ENCODE measurements around the gene ARHGEF7.
"Not testable (repeated sequence)": the region's sequence is repeated elsewhere in the genome, so short reads cannot be mapped to it uniquely, and the experiment has no call there.

Gene ARHGEF7

DNA sequence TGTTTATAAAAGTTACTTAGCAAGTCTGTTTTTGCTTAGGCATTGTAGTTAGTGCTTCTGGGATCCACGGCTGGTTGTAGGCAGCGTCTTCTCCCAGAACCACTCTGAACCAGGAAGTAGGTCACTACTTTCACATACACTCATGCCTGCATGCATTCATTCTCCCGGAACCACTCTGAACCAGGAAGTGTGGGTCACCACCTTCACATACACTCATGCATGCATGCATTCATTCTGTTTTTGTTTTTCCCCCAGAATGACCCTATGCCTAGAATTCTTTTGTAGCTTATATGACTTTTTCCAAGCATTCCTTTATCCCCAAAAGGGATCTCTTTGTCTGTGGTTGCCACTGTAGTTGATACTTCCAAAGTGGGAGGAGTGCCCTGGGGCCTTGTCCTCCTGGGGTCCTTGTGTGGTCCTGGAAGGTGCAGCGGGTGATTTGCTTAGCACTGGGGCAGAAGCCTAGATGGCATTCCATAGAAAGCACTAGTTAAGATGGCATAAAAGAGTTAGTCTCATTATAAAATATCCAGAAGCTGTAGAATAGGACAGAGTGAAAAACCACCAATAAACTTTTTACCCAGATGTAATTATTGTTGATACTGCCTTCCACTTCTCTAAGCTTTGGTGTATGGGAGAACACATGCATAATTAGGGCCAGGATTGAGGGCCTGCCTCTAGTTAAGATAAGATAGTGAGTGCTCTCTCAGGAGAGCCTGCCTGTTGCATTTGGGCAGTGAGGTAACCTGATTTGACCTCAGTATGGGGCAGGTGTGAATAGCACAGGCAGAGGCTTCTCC lies 136.7 kb downstream of the ARHGEF7 start:
- no peak overlapping the region for H3K4me3 ChIP-seq (ENCODE audit: low read length)
- DNase-seq (ENCODE audit: low read depth) = peak; percentile 45
- TF ChIP-seq, protein P1, sequence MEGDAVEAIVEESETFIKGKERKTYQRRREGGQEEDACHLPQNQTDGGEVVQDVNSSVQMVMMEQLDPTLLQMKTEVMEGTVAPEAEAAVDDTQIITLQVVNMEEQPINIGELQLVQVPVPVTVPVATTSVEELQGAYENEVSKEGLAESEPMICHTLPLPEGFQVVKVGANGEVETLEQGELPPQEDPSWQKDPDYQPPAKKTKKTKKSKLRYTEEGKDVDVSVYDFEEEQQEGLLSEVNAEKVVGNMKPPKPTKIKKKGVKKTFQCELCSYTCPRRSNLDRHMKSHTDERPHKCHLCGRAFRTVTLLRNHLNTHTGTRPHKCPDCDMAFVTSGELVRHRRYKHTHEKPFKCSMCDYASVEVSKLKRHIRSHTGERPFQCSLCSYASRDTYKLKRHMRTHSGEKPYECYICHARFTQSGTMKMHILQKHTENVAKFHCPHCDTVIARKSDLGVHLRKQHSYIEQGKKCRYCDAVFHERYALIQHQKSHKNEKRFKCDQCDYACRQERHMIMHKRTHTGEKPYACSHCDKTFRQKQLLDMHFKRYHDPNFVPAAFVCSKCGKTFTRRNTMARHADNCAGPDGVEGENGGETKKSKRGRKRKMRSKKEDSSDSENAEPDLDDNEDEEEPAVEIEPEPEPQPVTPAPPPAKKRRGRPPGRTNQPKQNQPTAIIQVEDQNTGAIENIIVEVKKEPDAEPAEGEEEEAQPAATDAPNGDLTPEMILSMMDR (conservative IDR thresholded peaks at IDR 0.05; ENCODE audit: low read length) = no peak

DNA sequence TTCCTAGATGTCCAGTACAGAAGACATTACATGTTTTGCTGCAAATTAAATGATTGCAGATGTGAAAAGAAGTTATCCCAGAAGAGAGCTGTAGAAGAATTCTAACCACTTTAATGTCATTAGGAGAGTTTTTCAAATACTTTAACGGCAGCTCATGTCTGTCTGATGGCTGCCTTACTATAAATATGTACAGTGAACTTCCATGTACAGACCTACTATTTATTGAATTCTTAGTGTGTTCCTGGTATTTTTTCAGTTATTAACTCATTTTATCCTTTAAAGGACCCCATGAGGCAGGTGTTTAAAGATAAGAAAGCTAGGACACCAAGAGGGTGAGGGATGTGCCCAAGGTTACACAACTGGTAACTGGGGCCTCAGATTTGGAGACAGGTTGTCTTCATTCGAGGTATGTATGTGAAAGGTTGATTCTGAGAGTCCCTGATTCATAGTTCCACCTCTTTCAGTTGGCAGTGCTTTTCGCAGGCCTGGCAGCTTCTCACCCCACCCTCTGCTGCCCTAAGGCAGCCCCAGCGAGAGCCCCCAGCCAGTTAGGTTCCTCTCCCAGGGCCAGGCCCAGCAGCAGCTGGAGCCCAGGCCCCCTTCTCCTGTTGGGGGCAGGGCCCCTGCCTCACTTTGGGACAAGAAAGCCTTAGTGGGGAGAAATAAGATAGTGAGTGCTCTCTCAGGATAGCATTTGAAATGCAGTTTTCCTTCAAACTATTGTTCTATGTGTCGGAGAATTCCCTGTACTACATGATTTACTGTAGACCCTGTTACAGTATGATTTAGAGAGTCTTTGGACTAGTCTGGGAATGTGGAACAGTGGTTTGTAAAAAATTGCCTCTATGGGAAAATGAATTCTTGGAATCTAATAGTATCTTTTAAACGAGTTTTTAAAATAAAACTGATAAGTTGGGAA lies 137.6 kb downstream of the ARHGEF7 start:
- peak; percentile 84 for DNase-seq (ENCODE audit: low read depth)
- no peak overlapping the region for H3K4me3 ChIP-seq (ENCODE audit: low read length)
- TF ChIP-seq, protein P1 (conservative IDR thresholded peaks at IDR 0.05; ENCODE audit: low read length) = no peak

DNA sequence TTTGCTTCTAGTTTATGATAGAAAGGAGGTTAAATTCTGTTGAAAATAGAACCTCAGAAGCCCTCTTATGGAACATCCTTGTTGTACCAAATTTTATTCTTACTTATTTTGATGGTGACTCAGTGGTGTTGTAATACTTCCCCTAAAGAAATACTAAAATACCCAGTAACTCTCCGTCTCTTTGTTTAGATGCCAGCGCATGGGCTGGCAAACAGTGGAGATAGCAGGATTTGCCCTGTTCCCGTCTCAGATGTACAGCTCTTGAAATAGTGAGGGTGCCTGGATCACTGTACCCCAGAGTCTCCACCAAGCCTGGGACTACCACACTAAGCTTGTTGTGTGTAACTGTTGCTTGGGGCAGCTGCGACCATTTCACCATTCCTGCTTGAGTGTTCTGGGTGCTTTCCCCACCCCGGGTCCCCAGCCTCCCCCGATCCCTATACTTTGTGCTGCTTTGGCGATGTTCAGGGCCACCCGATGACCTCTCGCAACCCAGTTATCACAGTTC lies 138.3 kb downstream of the ARHGEF7 start:
- DNase-seq (ENCODE audit: low read depth) = peak; percentile 45
- TF ChIP-seq, protein P1 (conservative IDR thresholded peaks at IDR 0.05; ENCODE audit: low read length) = no peak
- H3K4me3 ChIP-seq (ENCODE audit: low read length) = no peak overlapping the region

DNA sequence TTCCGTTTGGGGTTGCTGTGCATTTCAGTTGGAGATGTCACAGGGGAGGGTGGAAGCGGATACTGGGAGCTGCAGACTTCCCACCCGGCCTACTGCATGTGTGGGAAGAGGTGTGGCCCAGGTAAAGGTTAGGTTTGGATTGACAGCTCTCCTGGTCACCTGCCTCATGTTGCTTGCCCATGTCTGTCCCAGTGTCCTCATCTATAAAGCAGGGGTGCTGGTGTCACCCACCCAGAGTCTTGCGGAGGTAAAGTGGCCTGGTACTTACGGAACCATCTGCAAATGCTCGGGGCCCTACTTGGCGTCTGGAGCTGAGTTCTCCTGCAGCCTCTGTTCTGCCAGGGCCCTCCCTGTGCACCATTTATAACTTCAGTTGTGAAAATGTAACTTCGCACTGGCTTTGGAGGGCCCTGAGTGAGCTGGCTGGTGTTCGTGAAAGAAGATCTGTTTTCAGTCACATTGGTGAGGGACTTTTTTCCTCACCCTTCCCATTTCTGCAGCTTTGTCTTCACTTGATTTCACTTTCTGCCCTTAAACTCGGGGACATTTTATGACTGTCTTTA lies 140.2 kb downstream of the ARHGEF7 start:
- TF ChIP-seq, protein P1 (conservative IDR thresholded peaks at IDR 0.05; ENCODE audit: low read length) = no peak
- DNase-seq (ENCODE audit: low read depth) = no peak
- H3K4me3 ChIP-seq (ENCODE audit: low read length) = no peak overlapping the region

DNA sequence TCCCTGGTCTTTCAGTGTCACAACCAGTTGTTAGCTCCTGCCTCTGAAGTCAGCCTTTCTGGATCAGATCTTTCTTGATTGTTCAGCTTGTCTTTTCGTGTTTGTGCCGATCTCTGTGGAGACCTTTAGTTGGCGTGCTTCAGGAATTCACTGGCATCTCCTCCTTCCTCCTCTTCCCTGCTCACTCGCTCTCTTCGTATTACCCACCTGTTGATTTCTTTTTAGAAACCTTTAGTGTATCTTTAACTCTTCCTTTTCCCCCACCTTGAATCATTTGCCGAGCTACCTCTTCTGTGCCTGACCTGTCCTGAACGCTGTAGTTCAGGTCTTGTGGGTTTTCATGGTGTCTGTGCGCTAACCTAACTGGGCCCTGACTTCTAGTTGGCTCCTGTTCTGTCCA lies 141.3 kb downstream of the ARHGEF7 start:
- TF ChIP-seq, protein P1 (conservative IDR thresholded peaks at IDR 0.05; ENCODE audit: low read length) = no peak
- no peak overlapping the region for H3K4me3 ChIP-seq (ENCODE audit: low read length)
- no peak for DNase-seq (ENCODE audit: low read depth)

DNA sequence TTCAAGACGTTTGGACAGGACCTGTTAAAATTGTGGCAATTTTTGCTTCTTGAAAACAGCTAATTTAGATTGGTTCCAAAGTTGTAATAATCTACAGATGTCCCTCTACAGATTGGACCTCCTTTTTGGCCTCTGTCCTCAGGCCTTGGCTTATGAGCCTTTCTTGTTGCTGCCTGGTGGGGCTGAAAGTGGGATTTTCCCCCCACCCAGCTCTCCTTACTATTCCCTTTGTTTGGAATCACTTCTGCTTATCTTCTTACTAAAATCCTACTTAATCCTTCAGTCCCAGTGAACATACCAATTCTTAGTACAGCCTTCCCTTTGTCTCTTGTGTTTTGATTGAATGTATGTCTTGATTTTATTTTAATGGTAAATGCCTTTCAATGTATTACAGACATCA lies 141.8 kb downstream of the ARHGEF7 start:
- H3K4me3 ChIP-seq (ENCODE audit: low read length) = no peak overlapping the region
- no peak for DNase-seq (ENCODE audit: low read depth)
- TF ChIP-seq, protein P1 (conservative IDR thresholded peaks at IDR 0.05; ENCODE audit: low read length) = no peak

DNA sequence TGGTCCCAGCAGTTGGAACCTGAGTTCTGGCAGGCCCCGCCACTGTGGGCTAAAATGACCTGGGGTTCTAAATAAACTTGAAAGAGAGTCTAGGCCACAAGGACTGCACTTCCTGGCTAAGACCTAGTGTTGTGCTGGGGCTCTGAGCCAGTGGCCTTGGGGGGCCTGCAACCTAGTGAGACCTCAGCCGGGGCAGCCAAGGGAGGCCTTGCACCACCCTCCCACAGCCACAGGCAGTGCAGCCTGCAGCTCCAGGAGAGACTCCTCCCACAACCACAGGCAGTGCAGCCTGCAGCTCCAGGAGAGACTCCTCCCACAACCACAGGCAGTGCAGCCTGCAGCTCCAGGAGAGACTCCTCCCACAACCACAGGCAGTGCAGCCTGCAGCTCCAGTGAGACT lies 142.8 kb downstream of the ARHGEF7 start:
- H3K4me3 ChIP-seq (ENCODE audit: low read length); DNase-seq (ENCODE audit: low read depth): not testable (repeated sequence)

All from AG10803 (cell line).